Common myeloid progenitor, CD34-positive (primary cell): ENCODE data around the gene NFE2L3.
A peak's percentile ranks its signal among the peaks of the same experiment; 100 is the strongest.

ENCODE experiments used
- CTCF ChIA-PET: fragments of 350-600 bp; sonication (Branson Sonifier 250); formaldehyde crosslinking; loops from one replicate; lab custom pipeline; 2021; ENCODE audit warnings: antibody characterized with exemption; lab: Charles Lee
- POLR2A ChIA-PET: fragments of 350-600 bp; sonication (Branson Sonifier 250); formaldehyde crosslinking; loops from one replicate; lab custom pipeline; 2021; ENCODE audit warnings: antibody characterized with exemption; lab: Charles Lee
- DNase-seq, 3 donors: peaks; one replicate each; pipeline versions ENCODE4 v3.0.0 to v3.0.0-alpha.2; 2013
- H3K27ac ChIP-seq, 2 experiments: 1 replicate in 1 of 2; 2 replicates in 1 of 2; pipeline ENCODE4 v1.7.0; 2013; ENCODE audit warnings: inconsistent platforms in 2 of 2, low read length in 2 of 2, mild to moderate bottlenecking in 2 of 2, low read depth in 1 of 2, moderate library complexity in 1 of 2; ENCODE audit not compliant: severe bottlenecking in 2 of 2, insufficient read depth in 1 of 2, poor library complexity in 1 of 2
- H3K27me3 ChIP-seq, 5 experiments: replicated peaks in 2 of 5; 1 replicate in 3 of 5; 2 replicates in 2 of 5; pipeline versions ENCODE4 v1.6.1 to v1.7.0; 2013; ENCODE audit warnings: low read length in 4 of 5, mild to moderate bottlenecking in 2 of 5, moderate library complexity in 2 of 5, inconsistent platforms in 1 of 5; ENCODE audit not compliant: insufficient read depth in 5 of 5, control insufficient read depth in 4 of 5
- H3K36me3 ChIP-seq, 4 experiments: 1 replicate in 2 of 4; 2 replicates in 2 of 4; pipeline versions ENCODE4 v1.6.1 to v1.7.0; 2013; ENCODE audit warnings: low read length in 3 of 4, control low read depth in 1 of 4, mild to moderate bottlenecking in 1 of 4; ENCODE audit not compliant: control insufficient read depth in 4 of 4, insufficient read depth in 4 of 4
- H3K4me1 ChIP-seq, 4 experiments: 1 replicate in 3 of 4; 2 replicates in 1 of 4; pipeline versions ENCODE4 v1.6.1 to v1.7.1; 2013; ENCODE audit warnings: low read length in 3 of 4, mild to moderate bottlenecking in 3 of 4, control low read depth in 1 of 4, inconsistent platforms in 1 of 4, moderate library complexity in 1 of 4; ENCODE audit not compliant: control insufficient read depth in 4 of 4, insufficient read depth in 4 of 4; ENCODE audit errors: control extremely low read depth in 1 of 4
- H3K4me3 ChIP-seq, 7 experiments: 1 replicate in 4 of 7; 2 replicates in 3 of 7; pipeline versions ENCODE4 v1.5.1 to v1.7.0; 2013; ENCODE audit warnings: mild to moderate bottlenecking in 7 of 7, low read length in 6 of 7, moderate library complexity in 6 of 7, inconsistent platforms in 2 of 7, low read depth in 2 of 7, control low read depth in 1 of 7; ENCODE audit not compliant: insufficient read depth in 4 of 7, control insufficient read depth in 1 of 7; ENCODE audit errors: extremely low read depth in 1 of 7
- H3K9me3 ChIP-seq, 5 experiments: 1 replicate in 4 of 5; 2 replicates in 1 of 5; pipeline versions ENCODE4 v1.6.1 to v1.7.1; 2013; ENCODE audit warnings: low read length in 4 of 5, mild to moderate bottlenecking in 2 of 5, inconsistent platforms in 1 of 5, low read depth in 1 of 5, moderate library complexity in 1 of 5; ENCODE audit not compliant: control insufficient read depth in 4 of 5, insufficient read depth in 2 of 5; ENCODE audit errors: control extremely low read depth in 1 of 5
- WGBS: methylation state at CpG from one replicate; pipeline ENCODE4 v1.1.5; 2013; ENCODE audit not compliant: insufficient coverage; 5-methylcytosine and 5-hydroxymethylcytosine counted together

NFE2L3 gene

DNA sequence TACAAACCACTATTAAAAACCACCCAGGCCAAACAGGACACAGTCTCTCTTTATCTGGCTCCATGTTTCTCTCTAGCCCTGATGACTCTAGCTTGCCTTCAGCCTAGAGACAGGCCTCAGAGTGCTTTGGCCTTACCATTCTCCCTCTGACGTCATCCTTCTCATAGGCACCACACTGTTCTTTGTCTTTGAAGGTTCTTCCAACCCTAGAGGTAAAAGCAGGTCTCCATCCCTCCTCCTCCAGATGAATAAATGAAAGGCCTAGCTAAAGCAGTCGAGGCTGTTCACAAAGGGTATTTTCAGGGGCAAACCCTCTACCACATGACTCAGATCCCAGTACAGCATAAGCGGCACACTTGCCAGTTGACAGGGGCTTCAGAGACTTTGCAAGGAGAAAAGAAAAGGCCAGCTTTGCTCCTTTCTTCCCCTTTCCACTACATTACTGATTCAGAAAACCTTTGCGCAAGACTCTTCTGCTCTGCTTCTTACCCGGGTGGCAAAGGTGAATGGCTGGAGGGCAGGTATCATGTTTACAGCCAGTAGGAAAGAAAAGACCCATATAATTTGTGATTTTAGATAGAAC is 14.8 kb downstream of the NFE2L3 start:
- 92% methylated on average over 4 of the region's 5 CpGs for WGBS
- DNase-seq, result no peak
- Histone ChIP-seq H3K36me3 (peaks cover 0 to 7% (median 4%) of the 10 kb centered on the region in 4 experiments), H3K27me3 (no peaks in the 10 kb centered on the region), H3K27ac (no peak overlapping the region), H3K9me3 (peaks cover 0 to 1% (median 0%) of the 10 kb centered on the region in 5 experiments), H3K4me1 (peaks cover 2 to 12% (median 8%) of the 10 kb centered on the region in 4 experiments), H3K4me3 (no peak overlapping the region)
- ChIA-PET POLR2A (interaction anchor here (0.6 to 2.1 kb wide), 2 partner anchors 10 to 1018 kb away, joined by 3 to 8 read pairs; partner anchors contain the start of gene HOXA11), CTCF (interaction anchor here (0.8 to 1.6 kb wide), 5 partner anchors 10 to 75 kb away, joined by 3 to 6 read pairs (median 4); no protein-coding TSS in a partner anchor)

- no CpG with 5 or more reads among the region's 3 CpGs for WGBS
Measured at GRCh38 chr7:26167303-26167934, 15.4 kb downstream of the NFE2L3 start.

GRCh38 chr7:26168458-26169023 is 16.5 kb downstream of the NFE2L3 start:
- 100% methylated on average over 1 of the region's 6 CpGs for WGBS
- H3K27me3 ChIP-seq, result no peaks in the 10 kb centered on the region
- POLR2A ChIA-PET, result no interaction called here

More at GRCh38 chr7:26167303-26167934, 15.4 kb downstream of the NFE2L3 start:
- H3K4me1 ChIP-seq, result peaks cover 2 to 11% (median 8%) of the 10 kb centered on the region in 4 experiments
- peak in 2 of 3 donors; percentile 40 to 48 for DNase-seq
- H3K4me3 ChIP-seq, result no peak overlapping the region
- H3K9me3 ChIP-seq, result peaks cover 0 to 3% (median 0%) of the 10 kb centered on the region in 5 experiments
- H3K36me3 ChIP-seq, result peaks cover 0 to 11% (median 5%) of the 10 kb centered on the region in 4 experiments
- H3K27me3 ChIP-seq, result no peaks in the 10 kb centered on the region
- no peak overlapping the region for H3K27ac ChIP-seq
- ChIA-PET POLR2A (interaction anchor here (2.1 kb wide), 1 partner anchor 10 kb away, joined by 8 read pairs; no protein-coding TSS in a partner anchor), CTCF (interaction anchor here (1.0 to 1.2 kb wide), 2 partner anchors 15 to 30 kb away, joined by 3 to 4 read pairs; no protein-coding TSS in a partner anchor)

GRCh38 chr7:26169271-26169670 is 17.3 kb downstream of the NFE2L3 start:
- no peaks in the 10 kb centered on the region for H3K27me3 ChIP-seq
- no peak overlapping the region for H3K4me3 ChIP-seq
- POLR2A ChIA-PET, result no interaction called here
- peaks cover 0 to 3% (median 0%) of the 10 kb centered on the region in 5 experiments for H3K9me3 ChIP-seq
- DNase-seq, result no peak
- 81% methylated on average over 2 of the region's 3 CpGs for WGBS
- no peak overlapping the region for H3K27ac ChIP-seq
- H3K4me1 ChIP-seq, result peaks cover 2 to 11% (median 8%) of the 10 kb centered on the region in 4 experiments
- H3K36me3 ChIP-seq, result peaks cover 0 to 11% (median 5%) of the 10 kb centered on the region in 4 experiments
- CTCF ChIA-PET, result no interaction called here

More at GRCh38 chr7:26168458-26169023, 16.5 kb downstream of the NFE2L3 start:
- H3K4me1 ChIP-seq, result peaks cover 2 to 11% (median 8%) of the 10 kb centered on the region in 4 experiments
- DNase-seq, result no peak
- H3K4me3 ChIP-seq, result no peak overlapping the region
- CTCF ChIA-PET, result no interaction called here
- no peak overlapping the region for H3K27ac ChIP-seq
- peaks cover 0 to 3% (median 0%) of the 10 kb centered on the region in 5 experiments for H3K9me3 ChIP-seq
- H3K36me3 ChIP-seq, result peaks cover 0 to 11% (median 5%) of the 10 kb centered on the region in 4 experiments

GRCh38 chr7:26170663-26171062 is 18.7 kb downstream of the NFE2L3 start:
- CTCF ChIA-PET, result interaction anchor here (0.9 to 1.2 kb wide), 2 partner anchors 10 to 12 kb away, joined by 3 to 5 read pairs; no protein-coding TSS in a partner anchor
- peaks cover 2 to 11% (median 8%) of the 10 kb centered on the region in 4 experiments for H3K4me1 ChIP-seq
- POLR2A ChIA-PET, result no interaction called here

GRCh38 chr7:26171601-26172000 is 19.6 kb downstream of the NFE2L3 start:
- CTCF ChIA-PET, result interaction anchor here (0.8 to 1.7 kb wide), 3 partner anchors 10 to 81 kb away, joined by 3 to 7 read pairs (median 4); no protein-coding TSS in a partner anchor
- no peak for DNase-seq
- Histone ChIP-seq H3K27ac (no peak overlapping the region), H3K4me3 (no peak overlapping the region), H3K36me3 (peaks cover 0 to 13% (median 6%) of the 10 kb centered on the region in 4 experiments), H3K27me3 (no peaks in the 10 kb centered on the region), H3K4me1 (peaks cover 1 to 10% (median 6%) of the 10 kb centered on the region in 4 experiments), H3K9me3 (peaks cover 0 to 3% (median 0%) of the 10 kb centered on the region in 5 experiments)
- 100% methylated on average over 1 of the region's 2 CpGs for WGBS
- POLR2A ChIA-PET, result interaction anchor here (0.9 kb wide), 1 partner anchor 11 kb away, joined by 3 read pairs; no protein-coding TSS in a partner anchor

More at GRCh38 chr7:26170663-26171062, 18.7 kb downstream of the NFE2L3 start:
- Histone ChIP-seq H3K36me3 (peaks cover 0 to 13% (median 6%) of the 10 kb centered on the region in 4 experiments), H3K27me3 (no peaks in the 10 kb centered on the region), H3K4me3 (no peak overlapping the region), H3K9me3 (peaks cover 0 to 3% (median 0%) of the 10 kb centered on the region in 5 experiments), H3K27ac (no peak overlapping the region)
- WGBS, result no CpG with 5 or more reads among the region's 1 CpG
- no peak for DNase-seq
